Neural progenitor cell (in vitro differentiated cells): ENCODE measurements around the gene ENC1. TPM values are rescaled to one million over a fixed set of nuclear protein-coding genes. Genes with fewer than 3 reads are reported as not detected.
A peak's percentile ranks its signal among the peaks of the same experiment; 100 is the strongest.

Experiments used
- DNase-seq: peaks from one replicate; pipeline ENCODE4 v3.0.0-alpha.2; 2016; ENCODE audit warnings: low spot score
- H2AFZ ChIP-seq: fragments of 200-600 bp; sonication (generic); replicated peaks from 2 replicates; pipeline ENCODE4 v1.6.1; 2016; ENCODE audit warnings: antibody characterized with exemption
- H3F3A ChIP-seq: fragments of 200-600 bp; sonication (generic); 2 replicates; pipeline ENCODE4 v1.6.1; 2016; ENCODE audit warnings: antibody characterized with exemption, low read depth
- H3K27ac ChIP-seq: fragments of 200-600 bp; sonication (generic); 2 replicates; pipeline ENCODE4 v1.5.1; 2016; ENCODE audit warnings: mild to moderate bottlenecking
- H3K27me3 ChIP-seq: fragments of 200-600 bp; sonication (generic); 2 replicates; pipeline ENCODE4 v1.6.1; 2016; ENCODE audit warnings: mild to moderate bottlenecking, moderate library complexity
- H3K36me3 ChIP-seq: fragments of 200-600 bp; sonication (generic); 2 replicates; pipeline ENCODE4 v1.5.1; 2016
- H3K4me1 ChIP-seq: fragments of 200-600 bp; sonication (generic); 2 replicates; pipeline ENCODE4 v1.6.1; 2016; ENCODE audit warnings: mixed run types
- H3K4me2 ChIP-seq: fragments of 200-600 bp; sonication (generic); 2 replicates; pipeline ENCODE4 v1.6.1; 2016
- H3K4me3 ChIP-seq: fragments of 200-600 bp; sonication (generic); 2 replicates; pipeline ENCODE4 v1.5.1; 2016
- H3K79me2 ChIP-seq: fragments of 200-600 bp; sonication (generic); 2 replicates; pipeline ENCODE4 v1.6.1; 2016; ENCODE audit warnings: low read depth
- H3K9ac ChIP-seq: fragments of 200-600 bp; sonication (generic); 2 replicates; pipeline ENCODE4 v1.6.1; 2016
- H3K9me3 ChIP-seq: fragments of 200-600 bp; sonication (generic); 2 replicates; pipeline ENCODE4 v1.5.1; 2016; ENCODE audit warnings: low read depth
- H4K20me1 ChIP-seq: fragments of 200-600 bp; sonication (generic); 2 replicates; pipeline ENCODE4 v1.6.1; 2016; ENCODE audit warnings: low read depth
- H3K27ac Mint-ChIP-seq: 3 replicates; pipeline ENCODE4 v1.8.0; 2021; ENCODE audit warnings: mixed read lengths
- H3K27me3 Mint-ChIP-seq: 2 replicates; pipeline ENCODE4 v1.8.0; 2022; ENCODE audit warnings: low read depth, mild to moderate bottlenecking, inconsistent platforms, moderate library complexity, mixed read lengths; ENCODE audit not compliant: insufficient read depth
- H3K36me3 Mint-ChIP-seq: 3 replicates; pipeline ENCODE4 v1.8.0; 2021; ENCODE audit warnings: mixed read lengths
- H3K4me1 Mint-ChIP-seq: 3 replicates; pipeline ENCODE4 v1.8.0; 2021; ENCODE audit warnings: mixed read lengths
- H3K4me3 Mint-ChIP-seq: 3 replicates; pipeline ENCODE4 v1.8.0; 2021; ENCODE audit warnings: mild to moderate bottlenecking, moderate library complexity, mixed read lengths
- H3K9me3 Mint-ChIP-seq: 3 replicates; pipeline ENCODE4 v1.8.0; 2020; ENCODE audit warnings: mixed read lengths
- CTCF ChIP-seq: fragments of 200-600 bp; sonication (generic); IDR thresholded peaks from 2 replicates; pipeline ENCODE4 v1.5.1; 2017; ENCODE audit warnings: antibody characterized with exemption, mild to moderate bottlenecking
- EZH2 ChIP-seq: fragments of 200-600 bp; sonication (generic); IDR thresholded peaks from 2 replicates; pipeline ENCODE4 v1.6.1; 2017; ENCODE audit warnings: antibody characterized with exemption, mild to moderate bottlenecking, moderate library complexity
- EZH2phosphoT487 ChIP-seq: fragments of 200-600 bp; sonication (generic); IDR thresholded peaks from 2 replicates; pipeline ENCODE4 v1.6.1; 2017; ENCODE audit warnings: antibody characterized with exemption
- total RNA-seq: library from RNA; depleted of rRNA; stranded (reverse); fragments of >200 nt; gene quantifications from 2 replicates; pipeline ENCODE4 v1.2.3, GENCODE V29; 2015; ENCODE audit warnings: low replicate concordance

ENC1 gene
- total RNA-seq, 1 donor from 2014 or later, result 73.8 TPM

DNA sequence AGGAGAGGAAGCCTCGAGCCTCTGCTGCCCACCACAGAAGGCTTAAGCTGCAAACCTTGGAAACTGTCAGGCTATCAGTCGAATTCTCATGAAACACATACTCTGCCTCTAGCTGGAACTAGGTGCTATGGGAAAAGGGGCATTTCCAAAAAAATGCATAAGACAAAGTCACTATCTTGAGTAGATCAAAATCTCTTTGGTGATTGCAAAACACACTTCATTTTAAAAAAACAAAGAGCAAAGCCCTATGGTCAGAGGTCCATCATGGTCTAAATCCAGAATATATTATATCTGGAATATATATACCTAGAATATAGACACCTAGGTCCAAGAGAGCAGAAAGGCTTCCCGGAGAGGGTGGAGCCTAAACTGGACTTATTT is 59.8 kb downstream of the ENC1 start:
- no peaks in the 10 kb centered on the region for H3K9me3 Mint-ChIP-seq
- peaks cover 15% of the 10 kb centered on the region for H3K4me1 Mint-ChIP-seq
- no peak overlapping the region for H3K27ac Mint-ChIP-seq
- Histone ChIP-seq H3K4me2 (no peak overlapping the region), H3K4me1 (peaks cover 10% of the 10 kb centered on the region), H3K4me3 (no peak overlapping the region), H3K9me3 (no peaks in the 10 kb centered on the region), H4K20me1 (no peaks in the 10 kb centered on the region), H3K9ac (no peak overlapping the region), H2AFZ (no peak overlapping the region), H3K27me3 (no peaks in the 10 kb centered on the region), H3K79me2 (no peaks in the 10 kb centered on the region), H3K36me3 (no peaks in the 10 kb centered on the region), H3F3A (no peaks in the 10 kb centered on the region), H3K27ac (no peak overlapping the region)
- H3K36me3 Mint-ChIP-seq, result no peaks in the 10 kb centered on the region
- no peak for DNase-seq
- peaks cover 10% of the 10 kb centered on the region for H3K27me3 Mint-ChIP-seq
- H3K4me3 Mint-ChIP-seq, result no peak overlapping the region
- TF ChIP-seq EZH2 (no peak), CTCF (no peak), EZH2phosphoT487 (no peak)

GRCh38 chr5:74579215-74579614 is 61.3 kb downstream of the ENC1 start:
- Histone ChIP-seq H3K4me1 (peaks cover 9% of the 10 kb centered on the region), H3K9ac (no peak overlapping the region), H3K79me2 (no peaks in the 10 kb centered on the region), H3K27me3 (no peaks in the 10 kb centered on the region), H3K4me2 (no peak overlapping the region), H3F3A (no peaks in the 10 kb centered on the region), H3K27ac (no peak overlapping the region), H3K4me3 (no peak overlapping the region), H4K20me1 (no peaks in the 10 kb centered on the region), H3K9me3 (no peaks in the 10 kb centered on the region), H3K36me3 (no peaks in the 10 kb centered on the region), H2AFZ (no peak overlapping the region)
- H3K9me3 Mint-ChIP-seq, result no peaks in the 10 kb centered on the region
- peaks cover 23% of the 10 kb centered on the region for H3K4me1 Mint-ChIP-seq
- no peak overlapping the region for H3K4me3 Mint-ChIP-seq
- DNase-seq, result no peak
- H3K27ac Mint-ChIP-seq, result peak overlapping the region; percentile 25
- peaks cover 10% of the 10 kb centered on the region for H3K27me3 Mint-ChIP-seq
- TF ChIP-seq CTCF (no peak), EZH2 (no peak), EZH2phosphoT487 (no peak)
- H3K36me3 Mint-ChIP-seq, result no peaks in the 10 kb centered on the region

DNA sequence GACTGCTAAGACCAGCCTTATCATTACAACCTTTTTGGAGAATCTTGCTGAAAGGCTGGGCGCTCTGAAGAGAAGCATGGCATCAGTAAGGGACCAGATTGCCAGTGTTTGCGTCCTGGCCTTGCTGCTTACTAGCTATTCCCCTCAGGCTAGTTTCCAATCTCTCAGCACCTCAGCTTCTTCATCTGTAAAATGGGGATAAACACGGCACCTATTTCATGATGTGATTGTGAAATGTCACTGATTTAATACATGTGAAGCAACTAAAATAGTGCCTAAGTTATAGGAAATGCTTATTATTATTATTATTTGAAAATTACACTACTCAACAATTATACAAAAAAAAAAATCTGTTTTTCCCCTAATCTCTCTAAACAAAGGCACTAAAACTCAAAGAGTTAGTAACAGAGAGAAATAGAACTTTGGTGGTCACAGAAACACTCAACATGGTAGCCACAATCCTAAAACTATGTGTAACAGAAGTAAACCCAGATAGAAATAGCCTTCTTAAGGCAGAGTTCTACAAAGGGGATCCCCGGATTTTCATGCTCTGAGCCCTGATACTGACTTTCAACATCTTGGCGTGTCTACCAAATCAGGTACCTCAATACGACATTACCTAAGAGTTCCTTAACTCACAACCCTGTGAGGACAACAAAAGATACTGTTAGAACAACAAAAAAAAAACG is 62.0 kb downstream of the ENC1 start:
- Histone ChIP-seq H3K4me3 (no peak overlapping the region), H3K79me2 (no peaks in the 10 kb centered on the region), H3K27ac (no peak overlapping the region), H4K20me1 (no peaks in the 10 kb centered on the region), H3K9ac (no peak overlapping the region), H3K4me2 (no peak overlapping the region), H3K4me1 (peaks cover 16% of the 10 kb centered on the region), H3K9me3 (no peaks in the 10 kb centered on the region), H3F3A (no peaks in the 10 kb centered on the region), H3K36me3 (no peaks in the 10 kb centered on the region), H3K27me3 (no peaks in the 10 kb centered on the region), H2AFZ (no peak overlapping the region)
- DNase-seq, result no peak
- Mint-ChIP-seq H3K27me3 (peaks cover 10% of the 10 kb centered on the region), H3K4me3 (no peak overlapping the region), H3K9me3 (no peaks in the 10 kb centered on the region), H3K36me3 (no peaks in the 10 kb centered on the region), H3K4me1 (peaks cover 29% of the 10 kb centered on the region), H3K27ac (peak overlapping the region; percentile 25)
- TF ChIP-seq EZH2, result no peak
- no peak for TF ChIP-seq CTCF
- no peak for TF ChIP-seq EZH2phosphoT487

Other genes starting within 250 kb of the ENC1 start
- 56.3 and 65.6 TPM in 2 replicates for gene HEXB, start 44.5 kb upstream of the ENC1 start, total RNA-seq
- gene GFM2, start 126.4 kb upstream of the ENC1 start, total RNA-seq, result 43.9 and 67.9 TPM in 2 replicates
- 111 and 173 TPM in 2 replicates for gene NSA2, start 126.5 kb upstream of the ENC1 start, total RNA-seq
- 23.8 and 27.4 TPM in 2 replicates for gene FAM169A, start 225.7 kb upstream of the ENC1 start, total RNA-seq